Dermis lymphatic vessel endothelial cell (primary cell): Measurements from ENCODE around the gene ERICH6. TPM values are rescaled to one million over a fixed set of nuclear protein-coding genes. Genes with fewer than 3 reads are reported as not detected.

ENCODE experiments used
- total RNA-seq: library from RNA; depleted of rRNA; stranded (reverse); fragments of >200 nt; gene quantifications from 2 replicates; pipeline ENCODE4 v1.2.1, GENCODE V29; 2014

The ERICH6 gene
- total RNA-seq: under 0.01 and 0.09 TPM in 2 replicates

DNA sequence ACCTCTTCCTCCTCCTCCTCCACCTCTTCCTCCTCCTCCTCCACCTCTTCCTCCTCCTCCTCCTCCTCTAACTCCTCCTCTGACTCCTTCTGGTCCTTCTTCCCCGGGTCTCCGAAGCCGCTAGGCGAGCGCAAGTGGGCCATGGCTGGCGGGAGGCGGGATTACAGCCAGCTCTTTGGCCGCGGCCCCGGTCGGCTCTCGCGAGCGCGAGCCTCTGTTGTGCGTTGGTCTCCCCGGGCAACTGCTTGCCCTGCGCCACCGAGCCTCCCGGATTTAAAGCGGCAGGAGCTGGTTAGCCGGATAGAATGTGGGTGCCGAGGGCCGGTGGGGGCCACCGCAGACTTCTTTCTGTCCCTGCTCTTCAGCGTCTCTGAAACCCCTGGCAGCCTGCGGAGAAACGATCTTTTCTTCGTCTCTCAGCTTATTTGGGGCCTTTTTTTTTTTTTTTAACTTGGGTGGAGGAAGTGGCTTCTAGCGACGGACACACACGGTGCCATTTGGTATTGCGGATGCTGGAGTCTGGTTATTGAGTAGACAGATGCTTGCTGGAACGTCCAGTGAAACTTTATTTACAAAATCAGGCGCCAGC lies at the start of gene ERICH6:
Gene ERICH6, minus strand, starts transcription at position 165 of the 589 bp plus-strand sequence. Its CDS starts 22 bp downstream, at position 143.

Other genes starting within 250 kb of the ERICH6 start
- 113 and 127 TPM in 2 replicates for gene SERP1, start 157.4 kb downstream of the ERICH6 start, total RNA-seq
- 164 and 304 TPM in 2 replicates for gene EIF2A, start 157.1 kb downstream of the ERICH6 start, total RNA-seq
- 154 and 239 TPM in 2 replicates for gene SELENOT, start 100.6 kb downstream of the ERICH6 start, total RNA-seq
- gene SIAH2, start 59.2 kb upstream of the ERICH6 start, total RNA-seq: 9.0 and 9.9 TPM in 2 replicates
- not detected in 2 replicates for gene MINDY4B, start 201.5 kb upstream of the ERICH6 start, total RNA-seq